WTC11 (cell line): ENCODE results near the gene NR2E3.

ENCODE experiments used
- ATF2 ChIP-seq: sonication (generic); formaldehyde crosslinking; IDR thresholded peaks from 2 replicates; pipeline ENCODE4 v1.8.1; 2022; ENCODE audit warnings: low read depth, missing genetic modification reagents, borderline replicate concordance
- CREB1 ChIP-seq: sonication (generic); formaldehyde crosslinking; IDR thresholded peaks from 2 replicates; pipeline ENCODE4 v1.8.0; 2023; ENCODE audit warnings: mild to moderate bottlenecking, missing genetic modification reagents
- CTCF ChIP-seq: fragments of 200-600 bp; IDR thresholded peaks from 2 replicates; pipeline ENCODE4 v1.8.0; 2022; ENCODE audit warnings: antibody characterized with exemption
- ELF4 ChIP-seq: sonication (generic); formaldehyde crosslinking; IDR thresholded peaks from 2 replicates; pipeline ENCODE4 v1.8.1; 2022; ENCODE audit warnings: low read depth, mild to moderate bottlenecking, moderate library complexity, missing genetic modification reagents
- ESRRA ChIP-seq: sonication (generic); formaldehyde crosslinking; IDR thresholded peaks from 2 replicates; pipeline ENCODE4 v1.8.1; 2022; ENCODE audit warnings: mild to moderate bottlenecking, missing genetic modification reagents, borderline replicate concordance
- IRF1 ChIP-seq: sonication (generic); formaldehyde crosslinking; IDR thresholded peaks from 2 replicates; pipeline ENCODE4 v1.8.0; 2023; ENCODE audit warnings: missing genetic modification reagents
- USF1 ChIP-seq: sonication (generic); formaldehyde crosslinking; IDR thresholded peaks from 2 replicates; pipeline ENCODE4 v1.8.0; 2022; ENCODE audit warnings: mild to moderate bottlenecking, missing genetic modification reagents
- USF2 ChIP-seq: sonication (generic); formaldehyde crosslinking; IDR thresholded peaks from 2 replicates; pipeline ENCODE4 v1.8.1; 2023; ENCODE audit warnings: mild to moderate bottlenecking, missing genetic modification reagents, moderate library complexity
- ZNF232 ChIP-seq: sonication (generic); formaldehyde crosslinking; IDR thresholded peaks from 2 replicates; pipeline ENCODE4 v1.8.0; 2022; ENCODE audit warnings: mild to moderate bottlenecking, missing genetic modification reagents
- ZNF512 ChIP-seq: sonication (generic); formaldehyde crosslinking; IDR thresholded peaks from 2 replicates; pipeline ENCODE4 v1.8.1; 2022; ENCODE audit warnings: missing genetic modification reagents, borderline replicate concordance

- TF ChIP-seq ZNF232 (CRISPR knock-in tag) (no peak), ATF2 (CRISPR knock-in tag) (no peak), CTCF (peak; percentile 75), ELF4 (no peak), CREB1 (CRISPR knock-in tag) (no peak), USF1 (CRISPR knock-in tag) (no peak), ZNF512 (no peak), USF2 (CRISPR knock-in tag) (no peak), ESRRA (no peak), IRF1 (CRISPR knock-in tag) (no peak)
These were observed 30.0 kb upstream of the NR2E3 start for GRCh38 chr15:71780115-71780976.
